Activated CD8-positive, alpha-beta memory T cell treated with anti-CD3 and anti-CD28 coated beads, Interleukin-2, amount 50 U/mL, for 1 hour (primary cell): Measurements from ENCODE around the gene ANXA1.

ENCODE experiments used
- DNase-seq: peaks from one replicate; pipeline ENCODE4 v3.0.0-alpha.2; 2020; ENCODE audit errors: extremely low read depth

The ANXA1 gene

GRCh38 chr9:73137914-73138313 lies 13.8 kb upstream of the ANXA1 start:
- no peak for DNase-seq

- no peak for DNase-seq
Observed at GRCh38 chr9:73138516-73138915, 13.1 kb upstream of the ANXA1 start.

DNA sequence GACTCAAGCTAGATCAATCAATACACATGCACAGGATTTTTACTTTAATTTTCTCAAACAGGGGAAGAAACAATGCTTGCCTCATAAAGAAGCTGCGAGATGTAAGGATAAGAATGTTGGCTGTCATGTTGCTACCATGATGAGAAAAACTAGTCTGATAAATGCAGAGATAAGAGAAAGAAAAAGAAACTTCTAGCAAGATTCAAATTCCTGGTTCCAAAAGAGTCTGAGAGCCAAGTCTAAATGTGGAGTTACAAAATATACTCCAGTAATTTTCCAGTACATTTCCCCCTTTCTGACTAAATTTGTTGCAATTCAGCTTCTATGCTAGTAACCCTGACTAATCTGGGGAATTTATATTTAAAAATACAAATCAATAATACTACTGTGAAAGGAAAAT lies 10.4 kb upstream of the ANXA1 start:
- no peak for DNase-seq

DNA sequence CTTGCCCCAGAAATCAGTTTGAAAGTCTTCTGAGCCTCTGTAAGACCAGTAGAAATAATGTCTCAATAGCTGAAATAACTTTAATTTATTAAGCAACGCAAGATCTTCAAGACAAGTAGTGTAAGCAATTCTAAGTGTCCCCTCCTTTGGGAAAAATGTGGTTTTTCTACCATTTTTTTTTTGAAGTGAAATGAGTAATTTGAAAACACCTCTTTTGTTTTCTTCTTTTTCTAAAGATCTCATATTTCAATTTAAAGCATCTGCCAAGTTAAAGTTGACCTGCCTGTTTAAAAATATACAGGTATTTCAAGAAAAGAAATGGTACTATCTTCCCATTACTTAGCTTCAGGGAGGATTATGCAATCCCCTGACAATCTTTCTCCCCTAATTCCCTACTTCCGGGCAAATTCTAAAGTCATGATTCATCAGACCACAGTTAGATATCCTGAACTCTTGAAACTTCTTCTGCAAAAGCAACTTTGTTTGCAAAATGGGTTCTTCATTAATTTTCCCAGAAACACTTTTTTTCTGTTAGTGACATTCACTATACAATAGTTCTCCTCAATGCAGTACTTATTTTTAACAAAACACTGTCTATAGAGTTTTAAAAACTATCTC lies 7.8 kb upstream of the ANXA1 start:
- DNase-seq = no peak

GRCh38 chr9:73146111-73146815 lies 5.4 kb upstream of the ANXA1 start:
- no peak for DNase-seq

DNA sequence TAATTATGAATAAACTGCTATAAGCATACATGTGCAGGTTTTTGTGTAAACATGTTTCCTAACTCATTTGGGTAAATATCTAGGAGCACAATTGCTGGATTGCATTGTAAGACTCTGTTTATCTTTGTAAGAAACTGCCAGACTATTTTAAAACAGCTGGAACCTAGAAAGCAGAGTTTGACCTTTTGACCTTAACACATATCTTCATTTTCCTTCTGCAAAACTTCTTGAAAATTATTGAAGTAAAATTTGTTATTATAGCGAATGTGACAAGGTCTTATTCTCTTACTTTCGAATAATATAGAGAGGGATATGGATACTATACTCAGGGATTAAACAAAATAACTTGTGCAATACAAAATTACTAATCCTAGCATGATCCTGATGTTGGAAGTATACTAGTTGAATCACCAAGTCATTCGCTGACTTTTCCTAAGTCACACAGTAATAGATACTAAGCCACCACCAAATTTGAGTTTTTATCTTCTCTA lies 3.2 kb upstream of the ANXA1 start:
- DNase-seq = no peak

DNA sequence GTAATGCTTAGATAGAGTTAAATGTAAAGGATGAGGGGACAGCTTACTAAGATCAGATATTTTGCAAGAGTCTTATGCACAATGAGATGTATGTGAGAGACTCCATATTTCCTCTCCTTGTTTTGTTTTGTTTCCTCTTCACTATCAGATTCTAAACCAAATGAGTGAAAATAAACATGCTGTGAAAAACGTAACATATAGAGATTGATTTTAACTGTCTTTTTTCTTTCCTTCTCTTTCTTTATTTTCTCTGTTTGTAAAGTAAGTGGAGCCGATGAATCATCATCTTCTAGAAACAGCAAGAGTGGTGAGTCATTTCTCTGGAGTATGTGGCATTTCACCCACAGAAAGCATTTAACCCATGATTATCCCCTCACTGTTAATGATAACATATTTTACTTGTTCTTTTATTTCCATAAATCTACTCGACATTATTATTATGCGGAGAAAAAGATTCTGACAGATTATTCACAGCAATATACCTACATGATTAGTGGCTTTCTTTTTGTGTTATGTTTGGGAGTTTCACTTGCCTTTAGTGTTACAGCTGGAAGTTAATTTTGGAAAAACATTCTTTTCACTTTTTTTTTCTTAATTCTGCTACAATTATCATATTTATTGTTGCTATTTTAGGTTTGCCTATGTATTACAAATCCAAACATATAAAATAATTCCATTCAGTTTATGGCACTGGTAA lies 2.1 kb upstream of the ANXA1 start:
- no peak for DNase-seq

- DNase-seq = no peak
Observed at GRCh38 chr9:73152543-73152844, 829 bp downstream of the ANXA1 start.

DNA sequence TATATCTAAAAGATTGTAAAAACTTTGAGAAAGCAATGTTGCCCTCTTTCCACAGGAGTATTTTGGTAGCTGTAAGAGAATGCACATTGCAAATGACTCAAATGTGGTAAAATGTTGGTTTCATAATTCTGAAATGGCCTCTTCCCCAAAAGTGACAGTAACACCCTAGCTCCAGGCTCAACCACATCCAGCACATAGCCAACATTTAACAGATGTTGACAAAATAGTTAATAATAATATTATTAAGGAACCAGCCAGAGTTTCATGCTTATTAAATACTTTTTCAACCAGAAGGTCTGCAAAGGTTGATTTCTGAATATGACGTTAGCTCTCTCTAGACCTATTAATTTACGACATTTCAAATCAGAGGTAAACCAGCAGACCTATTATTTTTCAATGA lies 1.3 kb downstream of the ANXA1 start:
- no peak for DNase-seq

DNA sequence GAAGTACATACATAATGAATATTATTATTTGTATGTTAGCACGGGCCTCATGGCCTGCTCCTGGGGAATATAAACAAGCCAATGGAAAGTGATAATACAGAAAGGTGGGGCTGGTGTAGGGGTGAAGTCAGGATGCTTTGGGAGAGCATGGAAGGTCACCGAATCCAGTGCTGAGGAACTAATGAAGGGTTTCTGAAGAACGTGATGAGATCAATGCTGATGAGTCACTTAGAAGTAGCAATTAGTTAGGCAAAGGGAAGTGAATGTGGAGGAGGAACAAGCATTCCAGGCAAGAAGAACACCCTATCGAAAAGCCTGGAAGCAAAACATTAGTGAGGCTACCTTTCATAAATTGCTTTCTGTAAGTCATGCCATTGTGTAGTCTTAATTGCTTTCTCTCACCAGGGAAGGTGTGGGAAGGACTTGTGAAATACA lies 2.1 kb downstream of the ANXA1 start:
- no peak for DNase-seq

GRCh38 chr9:73154271-73154670 lies 2.6 kb downstream of the ANXA1 start:
- no peak for DNase-seq

DNA sequence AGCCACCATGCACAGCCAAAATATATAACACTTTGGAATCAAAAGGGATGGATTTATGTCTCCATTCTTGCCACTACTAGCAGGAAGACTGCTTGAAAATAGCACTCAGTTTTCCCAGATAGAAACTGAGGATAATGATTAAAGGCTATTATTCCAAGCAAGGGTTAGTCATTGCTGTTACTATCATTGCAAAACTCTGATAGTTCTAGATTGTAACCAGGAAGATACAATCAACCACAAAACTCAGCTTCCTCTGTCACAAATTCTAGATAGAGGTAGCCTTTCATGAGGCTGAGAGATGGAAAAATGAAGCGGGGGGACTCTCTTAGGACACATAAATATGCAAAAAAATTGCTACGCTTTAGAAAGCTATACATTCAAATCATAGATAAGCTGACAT lies 3.1 kb downstream of the ANXA1 start:
- DNase-seq = no peak

GRCh38 chr9:73155377-73155776 lies 3.7 kb downstream of the ANXA1 start:
- no peak for DNase-seq

- DNase-seq = no peak
Observed at GRCh38 chr9:73155968-73156864, 4.6 kb downstream of the ANXA1 start.

- no peak for DNase-seq
Observed at GRCh38 chr9:73156865-73157187, 5.2 kb downstream of the ANXA1 start.

GRCh38 chr9:73157811-73158210 lies 6.1 kb downstream of the ANXA1 start:
- DNase-seq = no peak

DNA sequence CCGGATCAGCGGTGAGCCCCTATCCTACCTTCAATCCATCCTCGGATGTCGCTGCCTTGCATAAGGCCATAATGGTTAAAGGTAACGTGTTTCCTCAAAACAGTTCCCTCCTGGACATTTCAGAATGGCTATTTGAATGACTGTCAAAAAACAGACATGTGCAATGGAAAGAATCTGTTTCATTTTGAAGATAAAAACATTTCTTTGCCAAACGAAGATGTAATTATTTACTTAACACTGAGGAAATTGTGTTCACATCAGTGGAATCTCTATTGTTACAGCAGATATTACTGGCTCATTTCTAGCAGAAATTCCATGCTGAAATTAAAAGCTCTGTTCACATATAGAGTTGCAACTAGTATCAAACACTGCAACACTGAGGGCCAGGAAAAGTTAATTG lies 7.1 kb downstream of the ANXA1 start:
- no peak for DNase-seq

DNA sequence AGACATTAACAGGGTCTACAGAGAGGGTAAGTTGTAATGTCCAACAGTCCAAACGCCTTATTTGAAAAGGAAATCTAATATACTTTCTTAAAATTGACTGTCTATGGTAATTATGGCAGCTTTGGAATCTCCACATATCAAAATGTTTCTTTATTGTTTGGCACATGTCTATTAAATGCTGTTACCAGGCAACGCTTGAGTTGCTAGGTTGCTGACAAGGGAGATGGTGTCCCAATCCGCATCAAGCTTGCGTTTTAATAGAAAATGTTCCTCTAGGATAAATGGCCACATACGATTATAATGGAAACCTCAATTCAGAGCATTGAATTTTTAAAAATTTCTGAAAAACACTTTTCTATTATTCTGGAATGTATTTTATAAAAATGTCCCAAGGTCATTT lies 9.2 kb downstream of the ANXA1 start:
- no peak for DNase-seq

GRCh38 chr9:73162987-73163768 lies 11.5 kb downstream of the ANXA1 start:
- no peak for DNase-seq

GRCh38 chr9:73165911-73166310 lies 14.2 kb downstream of the ANXA1 start:
- DNase-seq = no peak

GRCh38 chr9:73166468-73166867 lies 14.8 kb downstream of the ANXA1 start:
- DNase-seq = no peak

DNA sequence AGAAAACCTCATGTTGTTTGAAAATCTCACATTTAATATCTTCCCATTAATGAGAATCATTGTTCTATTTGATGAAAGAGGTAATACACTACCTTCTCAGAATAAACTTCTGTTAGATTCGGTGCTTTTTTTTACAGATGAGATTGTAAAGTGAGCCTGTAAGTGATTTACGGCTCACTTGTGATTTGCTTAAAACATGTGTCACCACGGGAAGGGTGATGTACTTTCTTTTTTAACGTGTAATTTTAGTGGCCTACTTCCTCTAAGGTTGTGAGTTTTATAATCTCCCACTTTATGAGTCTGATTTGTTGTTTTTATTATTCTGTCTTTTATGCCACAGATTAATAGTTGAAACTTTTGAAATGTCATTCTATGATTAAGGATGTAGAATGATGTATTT lies 15.9 kb downstream of the ANXA1 start:
- DNase-seq = no peak
